Tibial nerve (tissue), 4 donors: Measurements from ENCODE around the gene ZNF516.

Experiments
- EP300 ChIP-seq, 2 donors: sonication (generic); formaldehyde crosslinking; IDR thresholded peaks; one replicate each; pipeline ENCODE4 v1.6.1; 2017; ENCODE audit warnings: antibody characterized with exemption in 2 of 2, mild to moderate bottlenecking in 1 of 2
- POLR2A ChIP-seq, 2 donors: fragments of 450-650 bp; IDR thresholded peaks; one replicate each; pipeline ENCODE4 v1.6.1; 2017; ENCODE audit warnings: antibody characterized with exemption in 2 of 2, mild to moderate bottlenecking in 2 of 2, moderate library complexity in 2 of 2
- TF ChIP-seq, protein P1 (sequence below), 5 experiments: fragments of 200-600 bp in 3 of 5; fragments of 450-650 bp in 2 of 5; sonication (generic) in 3 of 5; IDR thresholded peaks; one replicate each; pipeline ENCODE4 v1.5.1; 2016 to 2019; ENCODE audit warnings: antibody characterized with exemption in 5 of 5, mild to moderate bottlenecking in 3 of 5, moderate library complexity in 2 of 5

GRCh38 chr18:76374330-76375281 lies 120.4 kb downstream of the ZNF516 start:
- TF ChIP-seq, protein P1, sequence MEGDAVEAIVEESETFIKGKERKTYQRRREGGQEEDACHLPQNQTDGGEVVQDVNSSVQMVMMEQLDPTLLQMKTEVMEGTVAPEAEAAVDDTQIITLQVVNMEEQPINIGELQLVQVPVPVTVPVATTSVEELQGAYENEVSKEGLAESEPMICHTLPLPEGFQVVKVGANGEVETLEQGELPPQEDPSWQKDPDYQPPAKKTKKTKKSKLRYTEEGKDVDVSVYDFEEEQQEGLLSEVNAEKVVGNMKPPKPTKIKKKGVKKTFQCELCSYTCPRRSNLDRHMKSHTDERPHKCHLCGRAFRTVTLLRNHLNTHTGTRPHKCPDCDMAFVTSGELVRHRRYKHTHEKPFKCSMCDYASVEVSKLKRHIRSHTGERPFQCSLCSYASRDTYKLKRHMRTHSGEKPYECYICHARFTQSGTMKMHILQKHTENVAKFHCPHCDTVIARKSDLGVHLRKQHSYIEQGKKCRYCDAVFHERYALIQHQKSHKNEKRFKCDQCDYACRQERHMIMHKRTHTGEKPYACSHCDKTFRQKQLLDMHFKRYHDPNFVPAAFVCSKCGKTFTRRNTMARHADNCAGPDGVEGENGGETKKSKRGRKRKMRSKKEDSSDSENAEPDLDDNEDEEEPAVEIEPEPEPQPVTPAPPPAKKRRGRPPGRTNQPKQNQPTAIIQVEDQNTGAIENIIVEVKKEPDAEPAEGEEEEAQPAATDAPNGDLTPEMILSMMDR (IDR thresholded peaks at IDR 0.05): no peak
- no peak for TF ChIP-seq POLR2A (IDR thresholded peaks at IDR 0.05)
- no peak for TF ChIP-seq EP300 (IDR thresholded peaks at IDR 0.05)
